ENCODE results near the gene DDX20.

DNA sequence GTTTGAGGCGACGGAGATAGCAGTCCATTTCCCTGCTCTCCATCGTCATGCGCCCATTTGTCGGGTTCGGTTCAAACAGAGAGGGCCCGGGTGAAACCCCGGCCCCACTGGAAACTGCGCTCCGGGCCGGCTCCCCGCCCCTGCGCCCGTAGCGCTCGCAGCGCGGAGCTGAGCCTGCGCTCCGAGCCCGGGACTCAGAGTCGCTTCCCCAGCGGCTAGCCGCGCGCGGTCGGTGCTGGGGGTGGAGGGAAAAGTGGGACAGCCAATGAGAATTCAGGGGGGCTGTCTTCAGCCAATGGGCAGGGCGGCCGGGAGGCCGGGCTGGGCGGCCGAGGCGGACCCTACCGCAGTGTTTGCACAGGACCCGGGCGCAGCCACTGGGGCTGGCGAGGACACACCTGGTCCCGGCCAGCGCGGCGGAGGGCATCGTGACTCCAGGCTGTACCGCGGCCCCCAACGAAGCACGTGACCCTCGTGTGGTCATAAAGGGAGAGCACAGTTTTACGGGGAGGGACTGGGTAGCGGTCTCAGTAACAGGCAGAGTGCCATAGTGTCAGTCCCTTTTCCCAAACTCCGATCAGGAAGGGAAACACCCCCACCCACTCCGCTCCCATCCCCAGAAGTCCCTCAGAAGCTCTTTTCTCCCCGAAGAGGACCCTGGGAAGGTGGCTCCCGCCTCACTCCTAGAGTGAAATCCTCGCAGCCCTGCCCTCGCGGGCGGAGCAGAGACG, 16.3 kb upstream of the DDX20 start, which contains the start of gene INKA2:
- TF ChIP-seq POLR2AphosphoS5 (IDR thresholded peaks at IDR 0.05) (peak; percentile 62 to 88), POLR2A (IDR thresholded peaks at IDR 0.05) (peak in 3 of 4 donors; percentile 45 to 84 (median 60)), EP300 (IDR thresholded peaks at IDR 0.05) (no peak)
- TF ChIP-seq, protein P1, sequence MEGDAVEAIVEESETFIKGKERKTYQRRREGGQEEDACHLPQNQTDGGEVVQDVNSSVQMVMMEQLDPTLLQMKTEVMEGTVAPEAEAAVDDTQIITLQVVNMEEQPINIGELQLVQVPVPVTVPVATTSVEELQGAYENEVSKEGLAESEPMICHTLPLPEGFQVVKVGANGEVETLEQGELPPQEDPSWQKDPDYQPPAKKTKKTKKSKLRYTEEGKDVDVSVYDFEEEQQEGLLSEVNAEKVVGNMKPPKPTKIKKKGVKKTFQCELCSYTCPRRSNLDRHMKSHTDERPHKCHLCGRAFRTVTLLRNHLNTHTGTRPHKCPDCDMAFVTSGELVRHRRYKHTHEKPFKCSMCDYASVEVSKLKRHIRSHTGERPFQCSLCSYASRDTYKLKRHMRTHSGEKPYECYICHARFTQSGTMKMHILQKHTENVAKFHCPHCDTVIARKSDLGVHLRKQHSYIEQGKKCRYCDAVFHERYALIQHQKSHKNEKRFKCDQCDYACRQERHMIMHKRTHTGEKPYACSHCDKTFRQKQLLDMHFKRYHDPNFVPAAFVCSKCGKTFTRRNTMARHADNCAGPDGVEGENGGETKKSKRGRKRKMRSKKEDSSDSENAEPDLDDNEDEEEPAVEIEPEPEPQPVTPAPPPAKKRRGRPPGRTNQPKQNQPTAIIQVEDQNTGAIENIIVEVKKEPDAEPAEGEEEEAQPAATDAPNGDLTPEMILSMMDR (IDR thresholded peaks at IDR 0.05): peak in 3 of 6 experiments; percentile 24 to 35 (median 33)

Measured in upper lobe of left lung (tissue), 4 donors.